HG03378 (cell line): ENCODE measurements around the gene STAB1.

ENCODE experiments used
- ATAC-seq: cut with Tn5 transposase; IDR thresholded peaks from one replicate; pipeline ENCODE4 v1.9.1; 2021; ENCODE audit warnings: mild to moderate bottlenecking, moderate library complexity; ENCODE audit not compliant: unreplicated experiment

STAB1 gene

DNA sequence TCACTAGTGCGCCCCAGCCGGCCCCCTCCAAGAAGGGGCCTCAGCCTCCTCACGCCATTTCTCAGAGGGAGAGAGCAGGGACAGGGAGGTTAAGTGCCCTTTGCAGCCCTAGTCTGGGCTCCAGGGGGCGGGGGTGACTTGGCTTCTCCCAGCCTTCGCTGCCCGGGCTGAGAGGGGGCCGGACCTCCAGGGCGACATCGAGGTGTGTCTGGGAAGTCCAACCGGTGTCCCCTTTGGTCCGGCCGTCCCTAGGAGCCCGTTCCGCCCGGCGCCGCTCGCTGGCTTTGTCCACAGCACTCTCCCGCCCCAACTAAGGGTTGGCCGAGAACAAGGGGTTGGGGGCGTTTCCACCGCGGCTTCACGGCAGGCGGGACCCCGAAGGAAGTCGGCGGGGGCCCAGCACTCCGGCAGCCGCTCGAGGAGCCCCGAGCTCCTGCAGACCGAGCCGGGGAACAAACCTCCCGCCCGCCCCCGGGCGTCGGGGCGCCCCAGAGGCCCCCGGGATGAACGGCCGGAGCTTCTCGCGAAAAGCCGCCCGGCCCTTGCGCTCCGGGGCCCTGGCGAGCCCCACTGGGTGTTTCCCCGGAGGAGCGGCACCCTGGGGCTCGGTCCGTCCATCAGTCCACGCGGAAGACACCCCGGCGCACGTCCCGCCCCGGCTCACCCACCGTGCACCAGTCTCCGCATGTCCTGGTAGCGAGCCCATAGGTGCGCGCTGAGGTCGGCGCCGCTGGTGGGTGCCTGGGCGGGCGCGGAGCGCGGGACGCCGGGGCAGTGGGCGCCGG, 37.9 kb downstream of the STAB1 start:
- ATAC-seq: no peak

DNA sequence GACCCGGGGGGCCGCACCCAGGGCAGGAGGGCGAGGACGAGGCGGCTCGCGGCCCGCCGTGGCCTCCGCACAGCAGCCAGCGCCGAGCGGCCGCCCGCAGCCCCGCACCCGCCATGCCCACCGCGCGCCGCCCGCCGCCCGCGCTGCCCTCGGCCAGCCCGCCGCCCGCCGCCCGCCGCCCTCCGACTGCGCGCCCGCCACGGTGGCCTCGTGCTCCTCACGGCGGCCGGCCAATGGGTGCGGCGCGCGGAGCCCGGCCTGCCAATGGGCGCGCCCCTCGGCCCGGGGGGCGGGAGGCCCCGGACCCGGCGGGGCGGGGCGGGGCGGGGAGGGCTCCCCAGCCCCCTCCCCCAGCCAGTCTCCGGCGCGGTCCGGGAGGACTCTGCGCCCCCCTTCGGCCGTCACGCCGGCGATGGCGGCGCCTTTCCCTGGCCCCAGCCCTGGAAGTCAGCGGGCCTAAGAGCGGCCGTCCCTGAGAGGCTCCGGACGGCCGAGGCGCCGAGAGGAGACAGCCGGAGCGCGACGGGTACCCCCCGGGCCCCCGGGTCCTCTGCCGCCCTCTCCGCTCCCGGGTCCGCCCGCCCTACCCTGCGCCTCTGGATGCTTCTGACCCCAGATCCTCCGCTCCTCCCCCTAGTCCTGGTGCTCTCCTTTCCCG, 38.6 kb downstream of the STAB1 start, which contains the start of gene NT5DC2:
Gene NT5DC2, minus strand, starts transcription at position 235 of the 658 bp plus-strand sequence. Its CDS starts 120 bp downstream, at position 115.
- no peak for ATAC-seq

GRCh38 chr3:52534281-52535183, 39.4 kb downstream of the STAB1 start:
- ATAC-seq: no peak

DNA sequence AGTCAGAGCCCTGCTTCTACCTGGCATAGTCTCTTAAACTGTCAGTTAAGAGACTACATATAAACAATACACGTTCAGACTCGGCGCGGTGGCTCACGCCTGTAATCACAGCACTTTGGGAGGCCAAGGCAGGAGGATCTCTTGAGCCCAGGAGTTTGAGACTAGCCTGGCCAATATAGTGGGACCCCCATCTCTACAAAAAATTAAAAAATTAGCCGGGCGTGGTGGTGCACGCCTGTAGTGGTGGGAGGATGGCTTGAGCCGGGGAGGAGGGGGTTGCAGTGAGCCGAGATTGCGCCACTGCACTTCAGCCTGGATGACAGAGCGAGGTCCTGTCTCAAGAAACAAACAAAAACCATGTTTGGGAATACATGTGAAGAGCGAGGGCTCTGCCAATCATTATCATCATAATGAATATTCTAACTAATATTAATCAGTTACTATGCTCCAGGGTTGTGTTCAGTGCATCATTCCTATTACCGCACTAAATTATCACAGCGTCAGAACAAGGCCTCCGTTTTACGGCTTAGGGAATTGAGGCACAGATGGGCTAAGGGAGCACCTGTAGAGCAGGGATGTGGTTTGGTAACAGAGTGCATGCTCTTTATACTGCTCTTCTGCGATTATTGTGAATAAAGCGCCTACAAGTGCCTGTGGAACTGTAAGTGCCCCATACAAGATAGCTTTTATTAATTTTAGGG, 40.4 kb downstream of the STAB1 start:
- ATAC-seq: no peak

GRCh38 chr3:52536112-52536368, 40.9 kb downstream of the STAB1 start:
- ATAC-seq: no peak

GRCh38 chr3:52536369-52537164, 41.4 kb downstream of the STAB1 start, which contains the start of gene UQCC5:
Gene UQCC5, plus strand, starts transcription at chr3:52536605. Its CDS starts 151 bp downstream, at chr3:52536756.
- peak; percentile 83 for ATAC-seq

DNA sequence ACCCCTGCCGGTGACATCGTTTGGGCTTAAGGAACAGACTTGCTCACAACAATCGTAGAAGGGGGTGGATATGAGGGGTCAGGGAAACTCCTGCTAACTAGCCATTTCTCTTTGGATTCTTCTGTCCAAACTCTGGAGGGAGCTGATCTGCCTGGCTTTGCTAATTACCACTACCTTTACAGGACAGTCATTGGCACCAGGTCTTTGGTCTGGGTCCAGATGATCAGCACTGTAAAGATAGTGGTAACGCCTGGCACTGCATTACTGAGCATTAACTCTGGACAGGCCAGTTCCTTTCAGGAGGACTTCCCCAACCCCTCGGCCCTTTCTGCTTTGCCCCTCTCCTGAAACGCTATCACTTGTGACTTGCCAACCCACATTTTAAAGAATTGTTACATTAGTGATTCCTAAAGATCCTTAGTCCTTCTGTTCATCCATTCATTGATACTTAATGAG, 42.1 kb downstream of the STAB1 start:
- no peak for ATAC-seq

GRCh38 chr3:52537726-52538421, 42.7 kb downstream of the STAB1 start:
- ATAC-seq: no peak

GRCh38 chr3:52539010-52539653, 44.0 kb downstream of the STAB1 start:
- no peak for ATAC-seq

DNA sequence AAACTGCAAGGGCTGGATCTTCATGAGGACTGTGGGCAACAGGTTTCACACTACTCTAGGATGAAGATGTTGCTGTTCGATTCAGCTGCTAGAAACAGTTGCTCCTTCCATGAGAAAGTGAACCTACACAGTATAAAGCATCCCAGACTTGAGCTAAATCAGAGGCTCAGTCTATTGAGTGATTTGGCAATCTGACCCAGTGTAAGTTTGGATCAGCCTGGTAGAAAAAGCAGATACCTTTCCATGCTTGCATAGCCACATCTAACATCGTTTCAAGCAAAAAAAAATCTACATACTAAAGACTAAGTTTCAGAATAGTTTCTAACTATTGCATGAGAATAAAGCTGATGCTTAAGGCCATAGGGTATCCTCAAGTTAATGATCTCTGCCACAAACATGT, 45.9 kb downstream of the STAB1 start:
- ATAC-seq: no peak

GRCh38 chr3:52544937-52545336, 49.8 kb downstream of the STAB1 start:
- no peak for ATAC-seq

DNA sequence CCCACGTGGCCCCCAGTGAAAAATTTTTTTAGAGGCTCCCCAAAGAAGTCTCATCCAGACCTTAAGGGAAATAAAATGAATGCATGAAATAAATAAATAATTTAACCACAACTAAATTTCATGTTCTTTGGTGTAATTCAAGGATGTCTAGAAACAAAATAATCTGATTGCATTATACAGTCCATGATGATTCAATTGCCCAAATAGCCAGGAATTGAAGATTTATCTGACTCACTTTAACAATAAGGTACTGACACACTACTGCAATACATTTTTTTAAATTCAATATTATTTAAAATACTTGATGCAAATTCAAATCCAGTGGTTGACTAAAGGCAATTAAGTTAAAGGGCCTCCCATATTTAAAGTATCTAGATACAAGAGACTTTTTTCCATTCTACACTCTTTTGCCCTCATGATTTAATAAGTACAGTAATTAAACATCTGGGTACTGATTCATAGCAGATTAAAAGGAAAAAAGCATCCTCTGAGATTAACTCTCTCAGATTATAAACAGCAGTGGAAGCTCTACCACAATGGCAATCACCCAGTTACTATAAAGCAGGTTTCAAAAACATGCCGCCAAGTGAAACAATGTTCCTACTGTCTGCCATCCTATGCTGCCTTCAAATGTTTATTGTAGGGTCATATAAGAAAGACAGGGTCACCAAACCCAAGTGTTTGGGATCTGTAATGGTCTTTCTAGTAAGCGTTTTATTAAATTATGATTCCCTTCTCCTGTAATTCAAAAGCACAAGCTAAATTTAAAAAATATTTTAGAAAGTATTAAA, 51.2 kb downstream of the STAB1 start:
- no peak for ATAC-seq

DNA sequence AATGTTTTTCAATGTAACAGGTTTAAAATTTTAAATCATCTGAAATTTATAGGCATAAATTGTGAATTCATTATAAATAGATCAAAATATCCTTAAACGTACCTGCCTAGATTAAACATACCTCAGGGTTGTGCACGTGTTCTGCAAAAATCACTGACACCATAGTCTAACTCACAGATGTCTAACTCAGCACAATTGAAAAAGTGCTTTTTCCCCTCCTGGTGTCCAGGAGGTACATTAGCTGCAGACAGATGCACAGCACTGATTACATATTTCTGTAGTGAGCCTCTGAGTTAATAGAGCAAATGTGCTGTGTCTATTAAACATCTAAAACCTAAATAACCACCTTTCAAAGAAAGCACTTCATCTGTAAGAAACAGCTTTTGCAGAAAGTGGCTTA, 52.0 kb downstream of the STAB1 start:
- no peak for ATAC-seq

GRCh38 chr3:52551118-52551517, 56.0 kb downstream of the STAB1 start:
- no peak for ATAC-seq

- no peak for ATAC-seq
Measured at GRCh38 chr3:52552089-52552488, 57.0 kb downstream of the STAB1 start.

DNA sequence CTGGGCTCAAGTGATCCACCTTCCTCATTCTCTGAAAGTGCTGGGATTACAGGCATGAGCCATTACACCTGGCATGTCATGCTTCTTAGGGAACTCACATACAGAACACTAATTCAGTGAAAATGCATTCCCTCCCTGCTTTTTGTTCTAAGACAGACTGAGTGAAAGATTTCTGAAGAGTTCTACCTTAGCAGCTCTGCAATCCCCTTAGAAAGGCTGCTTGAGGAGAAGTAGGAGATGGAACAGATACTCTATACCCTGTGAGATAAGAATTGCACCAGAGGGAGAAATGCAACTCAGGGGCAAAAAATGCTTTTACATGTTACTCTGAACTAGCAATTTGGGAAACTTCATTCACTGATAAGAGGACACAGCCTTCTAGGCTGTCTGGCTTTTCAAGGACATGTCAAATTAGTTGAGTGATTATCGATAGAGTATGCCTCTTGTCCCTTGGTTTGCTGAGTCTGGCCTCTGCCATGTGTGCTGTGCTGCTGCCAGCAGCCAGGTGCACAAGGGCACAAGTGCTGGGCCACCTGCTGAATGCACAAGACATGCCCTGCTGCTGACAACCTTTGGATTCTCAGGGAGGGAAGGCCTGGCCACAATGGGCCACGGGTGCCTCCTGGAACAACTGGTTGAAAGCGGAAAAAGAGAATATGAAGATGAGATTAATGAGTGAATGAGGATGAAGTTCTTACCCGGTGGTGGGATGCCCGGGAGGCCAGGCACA, 59.1 kb downstream of the STAB1 start:
- ATAC-seq: no peak

- no peak for ATAC-seq
Measured at GRCh38 chr3:52555056-52555455, 59.9 kb downstream of the STAB1 start.
